Ascending aorta (tissue), 2 donors: ENCODE data around the gene ZNF618. TPM values are rescaled to one million over a fixed set of nuclear protein-coding genes. Genes with fewer than 3 reads are reported as not detected.

Source experiments
- DNase-seq, 2 donors: peaks; one replicate each; pipeline ENCODE4 v3.0.0-alpha.2; 2019; ENCODE audit warnings: low spot score in 2 of 2
- H3K27ac ChIP-seq, 2 donors: fragments of 200-600 bp; sonication (generic); one replicate each; pipeline ENCODE4 v1.5.1; 2016 to 2017; ENCODE audit warnings: mild to moderate bottlenecking in 1 of 2
- H3K27me3 ChIP-seq: fragments of 200-600 bp; sonication (generic); one replicate; pipeline ENCODE4 v1.5.1; 2017
- H3K36me3 ChIP-seq, 2 donors: fragments of 200-600 bp; sonication (generic); one replicate each; pipeline ENCODE4 v1.5.1; 2016
- H3K4me1 ChIP-seq, 2 donors: fragments of 200-600 bp; sonication (generic); one replicate each; pipeline ENCODE4 v1.5.1; 2016 to 2017; ENCODE audit warnings: mild to moderate bottlenecking in 1 of 2
- H3K4me3 ChIP-seq, 2 donors: fragments of 200-600 bp; sonication (generic); one replicate each; pipeline ENCODE4 v1.5.1; 2016 to 2017; ENCODE audit warnings: mild to moderate bottlenecking in 1 of 2
- H3K9me3 ChIP-seq, 2 donors: fragments of 200-600 bp; sonication (generic); one replicate each; pipeline ENCODE4 v1.5.1; 2016
- intact Hi-C: fragments of 100-400 bp; cut with DNase I; formaldehyde crosslinking; loops from one replicate; pipeline ENCODE4 v1.15.1; 2023
- total RNA-seq: library from RNA; depleted of rRNA; stranded (reverse); fragments of >200 nt; gene quantifications from one replicate; pipeline ENCODE4 v1.1.0, GENCODE V29; 2016
- TF ChIP-seq, protein P1 (sequence below), 3 experiments: fragments of 200-600 bp in 2 of 3; fragments of 450-650 bp in 1 of 3; sonication (generic) in 2 of 3; IDR thresholded peaks; one replicate each; pipeline ENCODE4 v1.5.1; 2016 to 2019; ENCODE audit warnings: antibody characterized with exemption in 3 of 3, mild to moderate bottlenecking in 1 of 3, moderate library complexity in 1 of 3

The ZNF618 gene
- total RNA-seq, 1 donor from 2014 or later, result 16.1 TPM

DNA sequence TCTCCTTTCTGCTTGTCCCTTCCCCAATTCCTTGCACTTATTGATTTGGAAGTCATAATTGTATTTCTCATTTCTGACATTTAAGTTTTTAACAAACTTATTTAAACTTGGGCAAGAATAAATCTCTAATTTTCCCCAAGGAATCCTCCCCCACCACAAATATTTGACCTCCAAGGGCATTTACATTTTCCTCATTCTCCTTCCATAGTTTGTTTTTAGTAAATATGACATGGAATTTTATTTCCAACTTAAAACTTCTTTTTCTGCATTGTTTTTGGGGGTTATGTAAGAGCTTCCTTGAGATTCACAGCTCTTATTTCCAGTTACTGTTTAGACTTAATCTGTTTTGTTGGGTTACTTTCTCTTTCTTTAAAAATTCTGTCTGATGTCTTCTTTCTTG lies 64.9 kb downstream of the ZNF618 start:
- no peak for DNase-seq
- no peak overlapping the region for H3K4me3 ChIP-seq
- H3K9me3 ChIP-seq, result no peaks in the 10 kb centered on the region
- no peaks in the 10 kb centered on the region for H3K27me3 ChIP-seq
- no peaks in the 10 kb centered on the region for H3K36me3 ChIP-seq
- intact Hi-C loops, result no loop called here
- TF ChIP-seq, protein P1, sequence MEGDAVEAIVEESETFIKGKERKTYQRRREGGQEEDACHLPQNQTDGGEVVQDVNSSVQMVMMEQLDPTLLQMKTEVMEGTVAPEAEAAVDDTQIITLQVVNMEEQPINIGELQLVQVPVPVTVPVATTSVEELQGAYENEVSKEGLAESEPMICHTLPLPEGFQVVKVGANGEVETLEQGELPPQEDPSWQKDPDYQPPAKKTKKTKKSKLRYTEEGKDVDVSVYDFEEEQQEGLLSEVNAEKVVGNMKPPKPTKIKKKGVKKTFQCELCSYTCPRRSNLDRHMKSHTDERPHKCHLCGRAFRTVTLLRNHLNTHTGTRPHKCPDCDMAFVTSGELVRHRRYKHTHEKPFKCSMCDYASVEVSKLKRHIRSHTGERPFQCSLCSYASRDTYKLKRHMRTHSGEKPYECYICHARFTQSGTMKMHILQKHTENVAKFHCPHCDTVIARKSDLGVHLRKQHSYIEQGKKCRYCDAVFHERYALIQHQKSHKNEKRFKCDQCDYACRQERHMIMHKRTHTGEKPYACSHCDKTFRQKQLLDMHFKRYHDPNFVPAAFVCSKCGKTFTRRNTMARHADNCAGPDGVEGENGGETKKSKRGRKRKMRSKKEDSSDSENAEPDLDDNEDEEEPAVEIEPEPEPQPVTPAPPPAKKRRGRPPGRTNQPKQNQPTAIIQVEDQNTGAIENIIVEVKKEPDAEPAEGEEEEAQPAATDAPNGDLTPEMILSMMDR (IDR thresholded peaks at IDR 0.05), result no peak
- no peak overlapping the region for H3K27ac ChIP-seq
- H3K4me1 ChIP-seq, result peaks cover 0 to 2% of the 10 kb centered on the region in 2 donors

DNA sequence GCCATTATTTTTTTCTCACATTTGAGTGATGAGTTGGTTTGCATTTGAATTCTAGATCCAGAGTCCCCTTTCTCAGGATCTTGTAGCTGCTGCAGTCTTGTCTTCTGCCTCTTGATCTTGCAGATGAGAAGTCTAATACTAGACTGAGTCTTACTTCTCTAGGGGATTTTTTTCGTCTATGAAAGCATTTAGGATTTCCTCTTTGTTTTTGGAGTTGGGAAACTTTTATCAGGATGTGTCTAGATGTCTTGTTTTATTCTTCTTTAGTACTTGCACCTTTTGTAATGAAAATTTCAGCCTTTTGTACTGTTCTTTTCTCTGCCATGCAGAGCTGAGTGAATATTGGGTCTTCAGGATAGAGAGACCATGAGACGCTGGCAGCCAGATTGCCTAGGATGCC lies 65.4 kb downstream of the ZNF618 start:
- Histone ChIP-seq H3K4me1 (peaks cover 0 to 2% of the 10 kb centered on the region in 2 donors), H3K9me3 (no peaks in the 10 kb centered on the region), H3K36me3 (no peaks in the 10 kb centered on the region), H3K27ac (no peak overlapping the region), H3K27me3 (no peaks in the 10 kb centered on the region), H3K4me3 (no peak overlapping the region)
- TF ChIP-seq, protein P1 (IDR thresholded peaks at IDR 0.05), result no peak
- intact Hi-C loops, result no loop called here
- DNase-seq, result no peak

DNA sequence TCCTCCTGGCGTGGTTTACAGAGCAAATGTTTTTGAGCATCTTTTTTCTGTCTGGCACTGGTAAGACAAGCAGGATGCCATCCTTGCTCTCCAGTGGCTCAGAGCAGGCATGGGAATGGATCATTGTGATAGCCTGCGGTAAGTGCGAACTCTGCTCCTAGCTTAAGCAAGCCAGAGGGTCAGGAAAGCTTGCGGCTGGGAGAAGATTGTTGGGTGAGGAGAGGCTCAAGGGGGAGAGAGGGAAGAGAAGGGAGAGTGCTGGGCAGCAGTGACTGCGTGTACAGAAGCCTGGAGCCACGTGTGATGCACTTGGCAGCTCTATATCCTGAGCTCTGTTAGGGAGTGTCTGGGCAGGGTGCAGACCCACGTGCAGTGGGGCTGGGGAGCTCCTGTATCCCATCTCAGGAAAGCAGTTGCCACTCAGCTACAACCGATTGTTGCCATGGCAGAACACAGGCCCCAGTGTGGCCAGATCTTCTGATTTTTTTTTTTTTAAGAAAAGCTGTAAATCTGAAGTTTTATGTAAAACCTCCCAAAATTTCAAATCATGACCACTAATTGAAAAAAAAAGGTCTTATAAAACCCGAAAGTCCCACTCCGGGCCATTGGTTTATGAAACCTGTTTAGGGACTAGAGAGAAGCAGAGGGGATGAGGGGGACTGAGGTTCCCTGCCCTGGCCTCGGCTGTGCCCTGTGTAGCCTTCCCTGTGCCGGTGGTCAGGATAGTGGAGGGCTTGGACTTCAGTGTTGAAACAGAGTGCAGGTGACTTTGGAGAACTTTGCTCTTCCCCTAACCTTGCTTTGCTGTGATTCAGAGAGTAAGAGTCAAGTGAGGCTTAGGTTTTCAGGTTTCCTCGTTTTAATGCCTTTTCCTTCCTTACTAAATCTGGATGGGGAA lies 67.3 kb downstream of the ZNF618 start:
- H3K4me1 ChIP-seq, result no peaks in the 10 kb centered on the region
- intact Hi-C loops, result no loop called here
- H3K9me3 ChIP-seq, result no peaks in the 10 kb centered on the region
- H3K27me3 ChIP-seq, result no peaks in the 10 kb centered on the region
- TF ChIP-seq, protein P1 (IDR thresholded peaks at IDR 0.05), result no peak
- no peaks in the 10 kb centered on the region for H3K36me3 ChIP-seq
- no peak for DNase-seq
- H3K27ac ChIP-seq, result no peak overlapping the region
- H3K4me3 ChIP-seq, result no peak overlapping the region

DNA sequence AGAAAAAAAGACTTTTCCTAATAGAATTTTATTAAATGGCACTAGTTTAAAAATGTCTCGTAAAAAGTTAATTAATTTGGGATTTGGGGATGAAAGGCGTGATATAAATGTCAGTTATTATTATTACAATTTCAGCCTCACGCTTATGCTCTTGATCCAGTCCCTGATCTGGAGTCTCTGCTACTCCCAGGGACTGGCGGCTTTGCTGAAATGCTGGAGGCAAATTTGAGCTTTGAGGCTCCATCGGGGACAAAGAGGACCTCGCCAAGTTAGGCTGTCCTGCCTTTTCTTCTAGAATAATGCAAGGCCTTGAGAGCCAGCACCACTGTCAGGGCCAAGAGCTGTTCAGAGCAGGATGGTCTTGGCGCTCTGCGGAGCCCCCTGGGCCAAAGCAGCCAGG lies 69.7 kb downstream of the ZNF618 start:
- H3K27me3 ChIP-seq, result no peaks in the 10 kb centered on the region
- intact Hi-C loops, result no loop called here
- no peaks in the 10 kb centered on the region for H3K9me3 ChIP-seq
- no peak for DNase-seq
- TF ChIP-seq, protein P1 (IDR thresholded peaks at IDR 0.05), result no peak
- no peak overlapping the region for H3K4me3 ChIP-seq
- no peaks in the 10 kb centered on the region for H3K36me3 ChIP-seq
- no peaks in the 10 kb centered on the region for H3K4me1 ChIP-seq
- no peak overlapping the region for H3K27ac ChIP-seq

DNA sequence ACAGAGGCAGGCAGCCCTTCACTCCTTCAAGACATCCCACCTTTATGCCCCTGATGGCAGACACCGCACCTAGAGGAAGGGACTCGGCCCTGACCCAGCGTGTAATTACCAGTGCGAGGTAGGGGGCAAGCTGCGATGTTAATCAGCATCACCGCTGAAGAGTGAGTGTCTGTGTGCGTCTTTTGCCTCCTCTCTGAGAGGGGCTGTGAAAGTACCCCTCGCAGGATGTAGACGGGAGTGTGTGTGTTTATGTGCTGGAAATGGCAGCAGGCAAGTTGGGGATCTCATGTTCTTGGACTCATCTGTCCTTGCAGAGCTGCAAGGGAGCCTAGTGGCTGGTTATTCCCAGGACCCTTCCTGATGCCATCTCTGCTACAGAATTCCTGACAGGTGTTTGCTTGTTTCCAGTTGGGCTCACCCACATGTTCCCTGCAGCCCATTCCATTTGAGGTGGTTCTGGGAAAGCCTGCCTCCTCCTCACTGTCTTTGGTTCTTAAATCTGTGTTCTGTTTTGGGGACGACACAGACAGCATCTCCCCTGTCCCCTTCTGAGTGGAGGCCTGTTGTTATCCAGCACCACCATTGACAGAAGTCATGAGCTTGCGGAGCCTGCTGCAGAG lies 70.5 kb downstream of the ZNF618 start:
- Histone ChIP-seq H3K4me3 (no peak overlapping the region), H3K9me3 (no peaks in the 10 kb centered on the region), H3K27ac (no peak overlapping the region), H3K27me3 (no peaks in the 10 kb centered on the region), H3K36me3 (no peaks in the 10 kb centered on the region), H3K4me1 (no peaks in the 10 kb centered on the region)
- no peak for DNase-seq
- TF ChIP-seq, protein P1 (IDR thresholded peaks at IDR 0.05), result no peak
- intact Hi-C loops, result no loop called here
